Measurements from ENCODE around the gene PMCH. TPM values are rescaled to one million over a fixed set of nuclear protein-coding genes. Genes with fewer than 3 reads are reported as not detected.

The PMCH gene
- total and polyA plus RNA-seq, 10 of the 15 experiments (the other 5 are each of a cell fraction or from before 2014, with no cell fraction given): 0.35 to 2.1 (median 0.83) TPM; not detected in 4

- in situ Hi-C loops (cut with MboI): no loop called here
- Histone ChIP-seq H3K4me1 (ENCODE audit: control insufficient read depth, insufficient read depth, low read length) (peaks cover 5% of the 10 kb centered on the region), H2AFZ (ENCODE audit: control insufficient read depth, low read depth, low read length) (peak overlapping the region; percentile 37), H3K4me2 (ENCODE audit: control insufficient read depth, insufficient read depth) (peak overlapping the region; percentile 17), H3K27me3 (replicated peaks in 1 of 2; ENCODE audit: control insufficient read depth in 2 of 2, insufficient read depth in 2 of 2, low read length in 1 of 2) (no peaks in the 10 kb centered on the region), H3K9ac (ENCODE audit: control insufficient read depth, insufficient read depth, low read length) (no peak overlapping the region), H3K36me3 (ENCODE audit: control insufficient read depth in 2 of 2, insufficient read depth in 2 of 2, low read length in 1 of 2) (peaks cover 0 to 3% of the 10 kb centered on the region in 2 experiments; a peak in 1 of 4 replicates), H3K79me2 (ENCODE audit: control insufficient read depth, insufficient read depth, low read length) (no peaks in the 10 kb centered on the region), H3K4me3 (no peak overlapping the region), H4K20me1 (ENCODE audit: control insufficient read depth, insufficient read depth) (no peaks in the 10 kb centered on the region), H3K27ac (ENCODE audit: control insufficient read depth, insufficient read depth) (peak overlapping the region; percentile 62), H3K9me3 (replicated peaks; ENCODE audit: control insufficient read depth, insufficient read depth, low read length) (no peaks in the 10 kb centered on the region)
- ATAC-seq (peak; percentile 85), DNase-seq (ENCODE audit: low read depth, low spot score) (peak; percentile 7), FAIRE-seq (peak; percentile 52)
- peak in 1 of 2 experiments; percentile 7; a peak in 1 of 4 replicates for TF ChIP-seq IKZF2 (IDR thresholded peaks at IDR 0.05)
- no peak for TF ChIP-seq MLLT1 (IDR thresholded peaks at IDR 0.05)
- peak; percentile 26; the same call in 1 of the 2 replicates for TF ChIP-seq BCL11A (IDR thresholded peaks at IDR 0.05; ENCODE audit: low read depth, low read length)
- TF ChIP-seq MTA3 (IDR thresholded peaks at IDR 0.05; ENCODE audit: borderline replicate concordance, low read length): 0 out of 2 replicates have a peak, but pooled peaks have one; percentile 64
- 0 out of 2 replicates have a peak, but pooled peaks have one; percentile 21 for TF ChIP-seq TCF7 (IDR thresholded peaks at IDR 0.05; ENCODE audit: borderline replicate concordance)
- no peak for TF ChIP-seq SMC3 (IDR thresholded peaks at IDR 0.05; ENCODE audit: borderline replicate concordance, low read length)
- peak; percentile 69; the same call in 1 of the 2 replicates for TF ChIP-seq CREM (IDR thresholded peaks at IDR 0.05; ENCODE audit: low read depth)
- TF ChIP-seq NFXL1 (IDR thresholded peaks at IDR 0.05; ENCODE audit: borderline replicate concordance): no peak
- TF ChIP-seq RUNX3 (IDR thresholded peaks at IDR 0.05; ENCODE audit: low read length): peak; percentile 18; the same call in 1 of the 2 replicates
- no peak for TF ChIP-seq REST (IDR thresholded peaks at IDR 0.05; ENCODE audit: low read depth, low read length)
- TF ChIP-seq ATF2 (IDR thresholded peaks at IDR 0.05; ENCODE audit: low read length): 0 out of 2 replicates have a peak, but pooled peaks have one; percentile 37
- TF ChIP-seq IRF4 (IDR thresholded peaks at IDR 0.05; ENCODE audit: low read depth, low read length): peak; percentile 85; the same call in 1 of the 2 replicates
- peak; percentile 91 for TF ChIP-seq JUNB (IDR thresholded peaks at IDR 0.05)
- TF ChIP-seq ASH2L (IDR thresholded peaks at IDR 0.05; ENCODE audit: borderline replicate concordance, low read depth): no peak
- TF ChIP-seq NFIC (IDR thresholded peaks at IDR 0.05; ENCODE audit: low read depth, low read length): peak; percentile 84; the same call in 1 of the 2 replicates
- RAD21 ChIA-PET (ENCODE audit: unreplicated experiment): interaction anchor here (0.6 to 4.5 kb wide), 11 partner anchors 45 to 572 kb away, joined by 3 to 42 read pairs (median 4); no protein-coding TSS in a partner anchor
- POLR2A ChIA-PET: interaction anchor here (0.6 kb wide), 1 partner anchor 581 kb away, joined by 3 read pairs; no protein-coding TSS in a partner anchor
- BruUV-seq (replicated peaks): no TSS peak
- intact Hi-C loops (cut with micrococcal nuclease; ENCODE audit: unreplicated experiment): no loop called here
- SMC1A ChIA-PET (ENCODE audit: uncharacterized antibody, unreplicated experiment): interaction anchor here (0.7 to 5.3 kb wide), 17 partner anchors 10 to 572 kb away, joined by 3 to 34 read pairs (median 5); no protein-coding TSS in a partner anchor
- CTCF ChIA-PET: interaction anchor here (0.7 to 5.7 kb wide), 20 partner anchors 11 to 643 kb away, joined by 3 to 57 read pairs (median 8); partner anchors contain the start of gene IGF1
These were observed 29.6 kb downstream of the PMCH start for GRCh38 chr12:102167821-102168604.
